T-cell (primary cell): Measurements from ENCODE around the gene ELOVL3. TPM values are rescaled to one million over a fixed set of nuclear protein-coding genes. Genes with fewer than 3 reads are reported as not detected.

Experiments used
- ATAC-seq, 4 experiments: fragments of 200-7000 bp in 3 of 4; fragments of 150-1000 bp in 1 of 4; cut with Tn5 transposase; replicated peaks in 1 of 4; 1 replicate in 3 of 4; 2 replicates in 1 of 4; pipeline ENCODE4 v1.10.0; 2021; ENCODE audit warnings: moderate library complexity in 3 of 4, mild to moderate bottlenecking in 2 of 4, moderate number of reproducible peaks in 1 of 4
- CTCF ChIA-PET, 2 donors: fragments of 300-600 bp; sonication (Branson Sonifier 250); formaldehyde crosslinking; loops; one replicate each; lab custom pipeline; 2022; ENCODE audit warnings: antibody characterized with exemption in 2 of 2; lab: Charles Lee
- POLR2A ChIA-PET, 2 donors: fragments of 300-600 bp; sonication (Branson Sonifier 250); formaldehyde crosslinking; loops; one replicate each; lab custom pipeline; 2022; ENCODE audit warnings: antibody characterized with exemption in 2 of 2; lab: Charles Lee
- DNase-seq, 35 experiments: peaks; one replicate each; pipeline versions ENCODE4 v3.0.0 to v3.0.0-alpha.2; 2013 to 2023
- H3K27ac ChIP-seq: one replicate; pipeline ENCODE4 v1.5.1; 2013; ENCODE audit warnings: low read length
- H3K27me3 ChIP-seq, 2 experiments: replicated peaks in 1 of 2; 1 replicate in 1 of 2; 2 replicates in 1 of 2; pipeline versions ENCODE4 v1.6.1 to v1.7.0; 2013; ENCODE audit warnings: low read length in 1 of 2, mixed read lengths in 1 of 2; ENCODE audit not compliant: control insufficient read depth in 2 of 2, insufficient read depth in 2 of 2; ENCODE audit errors: extremely low read depth in 1 of 2
- H3K36me3 ChIP-seq, 2 donors: 1 replicate in 1 of 2; 2 replicates in 1 of 2; pipeline versions ENCODE4 v1.6.1 to v1.7.0; 2013; ENCODE audit warnings: low read length in 1 of 2; ENCODE audit not compliant: control insufficient read depth in 2 of 2, insufficient read depth in 1 of 2; ENCODE audit errors: extremely low read depth in 1 of 2
- H3K4me1 ChIP-seq, 2 experiments: 1 replicate in 1 of 2; 2 replicates in 1 of 2; pipeline versions ENCODE4 v1.6.1 to v1.7.0; 2013; ENCODE audit warnings: low read length in 2 of 2, mixed read lengths in 1 of 2; ENCODE audit not compliant: insufficient read depth in 2 of 2, control insufficient read depth in 1 of 2; ENCODE audit errors: extremely low read depth in 1 of 2
- H3K4me3 ChIP-seq, 2 donors: 1 replicate in 1 of 2; 2 replicates in 1 of 2; pipeline versions ENCODE4 v1.5.1 to v1.7.0; 2013; ENCODE audit warnings: mild to moderate bottlenecking in 2 of 2, low read length in 1 of 2, moderate library complexity in 1 of 2; ENCODE audit not compliant: control insufficient read depth in 1 of 2; ENCODE audit errors: extremely low read depth in 1 of 2
- H3K9me3 ChIP-seq: 2 replicates; pipeline ENCODE4 v1.7.0; 2013
- H3K27ac Mint-ChIP-seq, 2 donors: one replicate each; pipeline ENCODE4 v1.8.0; 2020 to 2021; ENCODE audit warnings: mild to moderate bottlenecking in 2 of 2, mixed read lengths in 2 of 2
- H3K27me3 Mint-ChIP-seq, 2 donors: one replicate each; pipeline ENCODE4 v1.8.0; 2021 to 2022; ENCODE audit warnings: mixed read lengths in 2 of 2
- H3K36me3 Mint-ChIP-seq: one replicate; pipeline ENCODE4 v1.8.0; 2021; ENCODE audit warnings: mixed read lengths
- H3K4me1 Mint-ChIP-seq, 3 donors: one replicate each; pipeline ENCODE4 v1.8.0; 2020 to 2022; ENCODE audit warnings: mixed read lengths in 3 of 3, mild to moderate bottlenecking in 1 of 3
- H3K4me3 Mint-ChIP-seq, 3 donors: one replicate each; pipeline ENCODE4 v1.8.0; 2020 to 2022; ENCODE audit warnings: mild to moderate bottlenecking in 3 of 3, mixed read lengths in 3 of 3, moderate library complexity in 3 of 3
- H3K9me3 Mint-ChIP-seq, 3 donors: one replicate each; pipeline ENCODE4 v1.8.0; 2020 to 2022; ENCODE audit warnings: mixed read lengths in 3 of 3
- WGBS: methylation state at CpG from one replicate; pipeline ENCODE4 v1.1.5; 2013; ENCODE audit warnings: missing lambda C conversion rate; ENCODE audit not compliant: insufficient coverage; 5-methylcytosine and 5-hydroxymethylcytosine counted together
- total RNA-seq, 35 experiments: library from RNA in 6 of 35; stranded (reverse) in 6 of 35; fragments of 120-200 nt in 1 of 35; gene quantifications; one replicate each; pipeline versions ENCODE4 v1.2.1 to v1.2.4 and lab custom pipeline; 2013 to 2026

The ELOVL3 gene
- total RNA-seq (not detected), total RNA-seq (lab: John Stamatoyannopoulos, UW) (0 to 0.17 (median 0) reads per million in 29 experiments)
- not detected for total RNA-seq (2013)

DNA sequence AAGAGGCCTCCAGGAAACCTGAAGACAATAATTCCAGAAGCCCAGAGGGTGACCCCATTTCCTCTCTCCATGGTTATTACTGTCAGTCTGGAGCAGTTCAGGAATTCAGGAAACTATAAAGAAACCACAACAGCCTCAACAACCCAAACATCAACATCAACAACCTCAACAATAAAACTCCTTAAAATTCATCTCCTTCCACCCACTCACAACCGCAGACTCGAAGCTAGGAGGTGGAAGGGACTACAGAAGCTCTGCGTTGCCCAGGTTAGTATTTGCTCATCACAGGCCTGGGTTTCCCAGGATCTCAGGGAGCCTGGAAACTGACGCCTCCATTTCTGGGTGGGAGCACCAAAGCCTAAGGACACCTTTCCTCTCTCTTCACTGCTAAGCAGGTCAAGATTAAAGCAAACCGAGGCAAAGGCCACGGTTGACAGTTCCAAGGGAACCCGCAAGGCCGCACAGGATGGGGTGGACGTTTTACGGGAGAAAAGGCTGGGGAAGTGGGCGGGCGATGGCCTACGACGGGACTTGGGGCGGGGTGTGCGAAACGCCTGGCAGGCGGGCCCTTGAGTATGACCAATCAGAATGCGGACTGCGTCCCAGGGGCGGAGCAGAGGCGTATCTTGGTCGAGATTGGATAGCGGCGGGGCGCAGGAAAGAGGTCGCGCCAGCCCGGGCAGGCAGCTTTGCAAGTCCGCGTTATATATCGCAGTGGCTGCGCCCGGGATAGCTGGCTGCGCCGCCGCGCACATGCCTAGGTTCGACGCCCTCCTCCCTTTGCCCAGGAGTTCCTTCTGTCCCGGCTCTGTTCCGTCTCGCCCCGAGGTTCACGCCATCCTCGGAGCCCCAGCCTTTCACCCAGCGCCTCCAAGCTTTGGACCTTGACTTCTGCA is at the start of gene ELOVL3:
Gene ELOVL3, plus strand, starts transcription at position 654 of the 896 bp plus-strand sequence. CDS start 250 bp downstream, outside the sequence.
- Histone ChIP-seq H3K27ac (no peak within 1 kb of the TSS), H3K9me3 (no peaks in the 10 kb centered on the region), H3K4me3 (peak within 1 kb of the TSS; percentile 17 to 39), H3K27me3 (peaks cover 2 to 61% of the 10 kb centered on the region in 2 experiments), H3K36me3 (no peaks in the 10 kb centered on the region), H3K4me1 (peaks cover 2 to 27% of the 10 kb centered on the region in 2 experiments)
- H3K9me3 Mint-ChIP-seq = no peaks in the 10 kb centered on the region
- H3K27ac Mint-ChIP-seq = peak within 1 kb of the TSS in 1 of 2 donors; percentile 17
- no peaks in the 10 kb centered on the region for H3K36me3 Mint-ChIP-seq
- 7% methylated on average over 46 of the region's 47 CpGs for WGBS
- DNase-seq (peak; percentile 62 to 91 (median 80)), ATAC-seq (peak; percentile 88 to 94 (median 92))
- H3K4me3 Mint-ChIP-seq = peak within 1 kb of the TSS; percentile 71 to 75 (median 71)
- peaks cover 18 to 25% (median 24%) of the 10 kb centered on the region in 3 donors for H3K4me1 Mint-ChIP-seq
- POLR2A ChIA-PET = no interaction called here
- peaks cover 28 to 49% of the 10 kb centered on the region in 2 donors for H3K27me3 Mint-ChIP-seq
- CTCF ChIA-PET = interaction anchor here (0.8 to 3.4 kb wide), 3 partner anchors 53 to 252 kb away, joined by 3 to 17 read pairs (median 4); no protein-coding TSS in a partner anchor

- Histone ChIP-seq H3K36me3 (no peaks in the 10 kb centered on the region), H3K9me3 (no peaks in the 10 kb centered on the region), H3K4me1 (peaks cover 0 to 14% of the 10 kb centered on the region in 2 experiments), H3K4me3 (no peak overlapping the region), H3K27me3 (peaks cover 0 to 2% of the 10 kb centered on the region in 2 experiments), H3K27ac (no peak overlapping the region)
- POLR2A ChIA-PET = no interaction called here
- CTCF ChIA-PET = no interaction called here
- WGBS = no CpG with 5 or more reads among the region's 2 CpGs
- H3K27ac Mint-ChIP-seq = no peak overlapping the region
- DNase-seq (no peak), ATAC-seq (no peak)
- no peak overlapping the region for H3K4me3 Mint-ChIP-seq
- H3K27me3 Mint-ChIP-seq = no peaks in the 10 kb centered on the region
- H3K36me3 Mint-ChIP-seq = no peaks in the 10 kb centered on the region
- peaks cover 14 to 15% (median 15%) of the 10 kb centered on the region in 3 donors for H3K4me1 Mint-ChIP-seq
- H3K9me3 Mint-ChIP-seq = peaks cover 0 to 4% (median 0%) of the 10 kb centered on the region in 3 donors
Measured at GRCh38 chr10:102184606-102185005, 41.5 kb upstream of the ELOVL3 start.

DNA sequence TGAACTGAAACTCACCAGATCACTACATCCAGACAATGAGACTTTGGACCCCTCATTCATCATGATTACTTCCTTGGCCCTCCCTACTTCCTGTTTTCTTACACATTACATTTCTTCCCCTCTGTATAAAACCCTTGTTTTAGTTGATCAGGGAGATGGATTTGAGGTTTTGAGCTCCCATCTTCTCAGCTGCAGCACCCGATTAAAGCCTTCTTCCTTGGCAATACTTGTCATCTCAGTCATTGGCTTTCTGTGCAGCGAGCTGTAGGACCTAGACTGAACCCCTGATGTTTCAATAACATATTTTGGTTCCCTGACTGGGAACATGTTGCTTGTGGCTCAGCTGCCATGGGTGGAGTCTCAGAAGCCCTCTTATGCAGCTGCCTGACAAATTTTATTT is 40.8 kb upstream of the ELOVL3 start:
- H3K27ac Mint-ChIP-seq = no peak overlapping the region
- WGBS = 50% methylated on average over 1 of the region's 2 CpGs
- H3K36me3 Mint-ChIP-seq = no peaks in the 10 kb centered on the region
- H3K9me3 Mint-ChIP-seq = peaks cover 0 to 4% (median 0%) of the 10 kb centered on the region in 3 donors
- Histone ChIP-seq H3K36me3 (no peaks in the 10 kb centered on the region), H3K4me1 (peaks cover 0 to 15% of the 10 kb centered on the region in 2 experiments), H3K27ac (no peak overlapping the region), H3K27me3 (no peaks in the 10 kb centered on the region), H3K9me3 (no peaks in the 10 kb centered on the region), H3K4me3 (no peak overlapping the region)
- CTCF ChIA-PET = interaction anchor here in 1 of 2 donors (0.7 kb wide), 1 partner anchor 1711 kb away, joined by 6 read pairs; no protein-coding TSS in a partner anchor
- no peak for ATAC-seq
- no peak for DNase-seq
- no peaks in the 10 kb centered on the region for H3K27me3 Mint-ChIP-seq
- peaks cover 16 to 17% (median 16%) of the 10 kb centered on the region in 3 donors for H3K4me1 Mint-ChIP-seq
- no peak overlapping the region for H3K4me3 Mint-ChIP-seq
- POLR2A ChIA-PET = no interaction called here

GRCh38 chr10:102185811-102186527 is 40.1 kb upstream of the ELOVL3 start:
- H3K9me3 Mint-ChIP-seq = peaks cover 0 to 4% (median 0%) of the 10 kb centered on the region in 3 donors

GRCh38 chr10:102188298-102188940 is 37.7 kb upstream of the ELOVL3 start:
- ATAC-seq = peak in 3 of 4 experiments; percentile 15 to 47 (median 32)

More at GRCh38 chr10:102185811-102186527, 40.1 kb upstream of the ELOVL3 start:
- 94% methylated on average over 7 of the region's 15 CpGs for WGBS
- no peaks in the 10 kb centered on the region for H3K27me3 ChIP-seq
- DNase-seq (no peak), ATAC-seq (no peak)
- CTCF ChIA-PET = interaction anchor here in 1 of 2 donors (0.7 kb wide), 2 partner anchors 134 to 1712 kb away, joined by 6 to 7 read pairs; no protein-coding TSS in a partner anchor
- H3K4me3 ChIP-seq = no peak overlapping the region
- H3K27ac Mint-ChIP-seq = no peak overlapping the region
- H3K4me1 Mint-ChIP-seq = peaks cover 16 to 17% (median 16%) of the 10 kb centered on the region in 3 donors
- H3K36me3 ChIP-seq = no peaks in the 10 kb centered on the region
- no peaks in the 10 kb centered on the region for H3K27me3 Mint-ChIP-seq
- no peak overlapping the region for H3K27ac ChIP-seq
- no peak overlapping the region for H3K4me3 Mint-ChIP-seq
- no peaks in the 10 kb centered on the region for H3K36me3 Mint-ChIP-seq
- POLR2A ChIA-PET = no interaction called here
- H3K9me3 ChIP-seq = no peaks in the 10 kb centered on the region
- H3K4me1 ChIP-seq = peaks cover 0 to 15% of the 10 kb centered on the region in 2 experiments

More at GRCh38 chr10:102188298-102188940, 37.7 kb upstream of the ELOVL3 start:
- H3K36me3 Mint-ChIP-seq = no peaks in the 10 kb centered on the region
- H3K4me3 Mint-ChIP-seq = peak overlapping the region in 1 of 3 donors; percentile 54
- H3K27ac Mint-ChIP-seq = peak overlapping the region; percentile 87 to 94
- Histone ChIP-seq H3K27ac (peak overlapping the region; percentile 50), H3K27me3 (no peaks in the 10 kb centered on the region), H3K4me1 (peaks cover 0 to 15% of the 10 kb centered on the region in 2 experiments), H3K9me3 (no peaks in the 10 kb centered on the region), H3K4me3 (no peak overlapping the region), H3K36me3 (no peaks in the 10 kb centered on the region)
- H3K4me1 Mint-ChIP-seq = peaks cover 16 to 17% (median 16%) of the 10 kb centered on the region in 3 donors
- H3K9me3 Mint-ChIP-seq = peaks cover 0 to 12% (median 0%) of the 10 kb centered on the region in 3 donors
- WGBS = 76% methylated on average over 2 of the region's 3 CpGs
- DNase-seq = no peak
- ChIA-PET CTCF (interaction anchor here in 1 of 2 donors (1.1 kb wide), 1 partner anchor 1692 kb away, joined by 3 read pairs; no protein-coding TSS in a partner anchor), POLR2A (no interaction called here)
- no peaks in the 10 kb centered on the region for H3K27me3 Mint-ChIP-seq
